H1 (cell line): ENCODE measurements around the gene CAB39L. TPM values are rescaled to one million over a fixed set of nuclear protein-coding genes. Genes with fewer than 3 reads are reported as not detected.
A peak's percentile ranks its signal among the peaks of the same experiment; 100 is the strongest.

Experiments used
- CTCF ChIA-PET: fragments of 300-600 bp; sonication (Branson Sonifier 250); formaldehyde crosslinking; loops from one replicate; lab custom pipeline; 2021; ENCODE audit not compliant: partially characterized antibody; lab: Charles Lee
- POLR2A ChIA-PET: fragments of 300-600 bp; sonication (Branson Sonifier 250); formaldehyde crosslinking; loops from one replicate; lab custom pipeline; 2021; ENCODE audit warnings: inconsistent platforms; ENCODE audit not compliant: partially characterized antibody; lab: Charles Lee
- DNase-seq, 2 experiments: peaks; one replicate each; pipeline versions ENCODE4 v3.0.0 to v3.0.0-alpha.2; 2010 to 2022; ENCODE audit warnings: low spot score in 2 of 2, low read depth in 1 of 2, mixed read lengths in 1 of 2
- FAIRE-seq: peaks from 2 replicates; lab custom pipeline; 2011; peaks lifted over from hg19 to GRCh38; lab: Jason Lieb, UNC
- H2AFZ ChIP-seq: 2 replicates; pipeline ENCODE4 v1.8.1; 2012; ENCODE audit warnings: low read length, inconsistent platforms
- H2AK5ac ChIP-seq: 2 replicates; pipeline ENCODE4 v1.6.1; 2013; ENCODE audit warnings: low read depth, low read length
- H2BK120ac ChIP-seq: replicated peaks from 2 replicates; pipeline ENCODE3; 2013; ENCODE audit warnings: low read depth, low read length, inconsistent platforms
- H2BK12ac ChIP-seq: 2 replicates; pipeline ENCODE4 v1.6.1; 2013; ENCODE audit warnings: low read depth, low read length
- H2BK15ac ChIP-seq: 2 replicates; pipeline ENCODE4 v1.6.1; 2013; ENCODE audit warnings: low read length
- H2BK20ac ChIP-seq: 2 replicates; pipeline ENCODE4 v1.6.1; 2013; ENCODE audit warnings: low read length
- H2BK5ac ChIP-seq: 2 replicates; pipeline ENCODE4 v1.6.1; 2013; ENCODE audit warnings: low read depth, low read length
- H3K14ac ChIP-seq: 2 replicates; pipeline ENCODE4 v1.6.1; 2013; ENCODE audit warnings: inconsistent platforms; ENCODE audit not compliant: insufficient read length
- H3K18ac ChIP-seq: 2 replicates; pipeline ENCODE4 v1.6.1; 2013; ENCODE audit warnings: low read length; ENCODE audit errors: extremely low read depth
- H3K23ac ChIP-seq: 2 replicates; pipeline ENCODE4 v1.6.1; 2013; ENCODE audit warnings: inconsistent platforms; ENCODE audit not compliant: insufficient read length
- H3K23me2 ChIP-seq: 2 replicates; pipeline ENCODE4 v1.6.1; 2013; ENCODE audit warnings: low read depth, low read length
- H3K27ac ChIP-seq: 2 replicates; pipeline ENCODE4 v1.6.1; 2011; ENCODE audit warnings: low read depth, low read length, inconsistent platforms
- H3K27me3 ChIP-seq, 4 experiments: replicated peaks in 1 of 4; 1 replicate in 1 of 4; 2 replicates in 3 of 4; pipeline versions ENCODE4 v1.6.1 to v1.8.1; 2011 to 2013; ENCODE audit warnings: low read length in 3 of 4, mild to moderate bottlenecking in 3 of 4, inconsistent platforms in 2 of 4, mixed read lengths in 2 of 4, moderate library complexity in 1 of 4; ENCODE audit not compliant: control insufficient read depth in 3 of 4, insufficient read depth in 3 of 4; ENCODE audit errors: extremely low read depth in 1 of 4
- H3K36me3 ChIP-seq, 4 experiments: 2 replicates each; pipeline versions ENCODE4 v1.6.1 to v1.8.1; 2011 to 2013; ENCODE audit warnings: mild to moderate bottlenecking in 4 of 4, low read length in 3 of 4, moderate library complexity in 2 of 4, control low read depth in 1 of 4, inconsistent platforms in 1 of 4; ENCODE audit not compliant: insufficient read depth in 4 of 4, control insufficient read depth in 2 of 4
- H3K4ac ChIP-seq: replicated peaks from 2 replicates; pipeline ENCODE3; 2013; ENCODE audit warnings: low read length, low read depth, mixed read lengths, inconsistent platforms; ENCODE audit not compliant: insufficient read length
- H3K4me1 ChIP-seq, 4 experiments: replicated peaks in 1 of 4; 1 replicate in 1 of 4; 2 replicates in 3 of 4; pipeline versions ENCODE4 v1.6.1 to v1.8.1; 2011 to 2013; ENCODE audit warnings: low read length in 3 of 4, inconsistent platforms in 2 of 4, mixed read lengths in 1 of 4; ENCODE audit not compliant: insufficient read depth in 4 of 4, control insufficient read depth in 3 of 4
- H3K4me2 ChIP-seq, 2 experiments: 2 replicates each; pipeline versions ENCODE4 v1.6.1 to v1.8.1; 2011 to 2013; ENCODE audit warnings: low read depth in 2 of 2, low read length in 2 of 2, control low read depth in 1 of 2, inconsistent platforms in 1 of 2, mild to moderate bottlenecking in 1 of 2; ENCODE audit not compliant: insufficient read depth in 1 of 2
- H3K4me3 ChIP-seq, 4 experiments: fragments of 200-600, 300-600 bp in 1 of 4; sonication (generic), shearing (Covaris generic), sonication (Bioruptor Twin) in 1 of 4; 2 replicates each; pipeline versions ENCODE4 v1.5.1 to v1.8.1; 2011 to 2016; ENCODE audit warnings: low read length in 4 of 4, low read depth in 3 of 4, control low read depth in 2 of 4, inconsistent platforms in 2 of 4, mild to moderate bottlenecking in 2 of 4, mixed read lengths in 1 of 4, moderate library complexity in 1 of 4; ENCODE audit not compliant: insufficient read depth in 2 of 4; ENCODE audit errors: extremely low read depth in 1 of 4
- H3K56ac ChIP-seq: replicated peaks from 2 replicates; pipeline ENCODE3; 2013; ENCODE audit warnings: low read depth, mild to moderate bottlenecking, mixed read lengths, low read length, inconsistent platforms; ENCODE audit not compliant: insufficient read length
- H3K79me1 ChIP-seq: 2 replicates; pipeline ENCODE4 v1.6.1; 2013; ENCODE audit warnings: low read depth, low read length, control low read depth
- H3K79me2 ChIP-seq, 2 experiments: 2 replicates each; pipeline versions ENCODE4 v1.6.1 to v1.8.1; 2012 to 2013; ENCODE audit warnings: low read length in 2 of 2, mild to moderate bottlenecking in 2 of 2, inconsistent platforms in 1 of 2; ENCODE audit not compliant: insufficient read depth in 2 of 2, control insufficient read depth in 1 of 2
- H3K9ac ChIP-seq, 4 experiments: replicated peaks in 1 of 4; 1 replicate in 1 of 4; 2 replicates in 3 of 4; pipeline versions ENCODE4 v1.6.1 to v1.8.1; 2011 to 2013; ENCODE audit warnings: low read depth in 3 of 4, low read length in 3 of 4, control low read depth in 2 of 4, mild to moderate bottlenecking in 2 of 4, moderate library complexity in 2 of 4, inconsistent platforms in 1 of 4; ENCODE audit errors: extremely low read depth in 1 of 4
- H3K9me3 ChIP-seq, 2 experiments: 2 replicates each; pipeline versions ENCODE4 v1.6.1 to v1.8.1; 2012 to 2013; ENCODE audit warnings: mild to moderate bottlenecking in 2 of 2, moderate library complexity in 2 of 2, control low read depth in 1 of 2, inconsistent platforms in 1 of 2, low read depth in 1 of 2, low read length in 1 of 2, mixed read lengths in 1 of 2; ENCODE audit not compliant: insufficient read depth in 2 of 2
- H4K20me1 ChIP-seq, 2 experiments: replicated peaks in 1 of 2; 2 replicates each; pipeline versions ENCODE3 to v1.8.1; 2011 to 2013; ENCODE audit warnings: inconsistent platforms in 2 of 2, low read length in 2 of 2, mild to moderate bottlenecking in 1 of 2; ENCODE audit not compliant: insufficient read depth in 2 of 2, control insufficient read depth in 1 of 2
- H4K5ac ChIP-seq: 2 replicates; pipeline ENCODE4 v1.6.1; 2013; ENCODE audit warnings: low read length, low read depth, mixed read lengths, inconsistent platforms; ENCODE audit not compliant: insufficient read length
- H4K8ac ChIP-seq: 2 replicates; pipeline ENCODE4 v1.8.0; 2013; ENCODE audit warnings: mild to moderate bottlenecking, moderate library complexity, low read length, inconsistent platforms; ENCODE audit not compliant: insufficient read depth; ENCODE audit errors: extremely low read depth
- H4K91ac ChIP-seq: replicated peaks from 2 replicates; pipeline ENCODE3; 2013; ENCODE audit warnings: low read length, mixed read lengths, inconsistent platforms; ENCODE audit not compliant: insufficient read length
- BACH1 ChIP-seq: IDR thresholded peaks from 2 replicates; pipeline ENCODE4 v1.6.1; 2012; ENCODE audit warnings: low read length, improper control_type of control experiment
- BCL11A ChIP-seq, 2 experiments: IDR thresholded peaks; one replicate each; pipeline ENCODE4 v1.6.1; 2011; ENCODE audit warnings: low read depth in 2 of 2, low read length in 2 of 2, mild to moderate bottlenecking in 2 of 2
- CEBPB ChIP-seq: IDR thresholded peaks from 2 replicates; pipeline ENCODE4 v1.6.1; 2012; ENCODE audit warnings: low read depth, low read length
- CHD1 ChIP-seq: IDR thresholded peaks from 2 replicates; pipeline ENCODE4 v1.6.1; 2012; ENCODE audit warnings: low read depth, low read length, improper control_type of control experiment
- EP300 ChIP-seq, 2 experiments: IDR thresholded peaks; 1 replicate in 1 of 2; 2 replicates in 1 of 2; pipeline ENCODE4 v1.6.1; 2011 to 2012; ENCODE audit warnings: low read depth in 2 of 2, low read length in 2 of 2, mild to moderate bottlenecking in 2 of 2, borderline replicate concordance in 1 of 2, inconsistent platforms in 1 of 2, moderate library complexity in 1 of 2
- PHF8 ChIP-seq: fragments of 200-600 bp; sonication (generic); conservative IDR thresholded peaks from 2 replicates; pipeline ENCODE4 v1.7.1; 2012; ENCODE audit warnings: low read depth, mild to moderate bottlenecking, inconsistent platforms, low read length, moderate library complexity
- POLR2A ChIP-seq, 2 experiments: IDR thresholded peaks; 1 replicate in 1 of 2; 2 replicates in 1 of 2; pipeline ENCODE4 v1.6.1; 2011; ENCODE audit warnings: low read depth in 2 of 2, low read length in 2 of 2, mild to moderate bottlenecking in 2 of 2; ENCODE audit errors: control extremely low read depth in 1 of 2
- POLR2AphosphoS5 ChIP-seq: IDR thresholded peaks from 2 replicates; pipeline ENCODE4 v1.6.1; 2011; ENCODE audit warnings: low read depth, low read length
- POU5F1 ChIP-seq: IDR thresholded peaks from 2 replicates; pipeline ENCODE4 v1.6.1; 2011; ENCODE audit warnings: low read depth, mild to moderate bottlenecking, low read length, moderate library complexity
- RAD21 ChIP-seq, 2 experiments: IDR thresholded peaks in 1 of 2; conservative IDR thresholded peaks in 1 of 2; 2 replicates each; pipeline ENCODE4 v1.6.1; 2011; ENCODE audit warnings: low read depth in 2 of 2, low read length in 2 of 2, improper control_type of control experiment in 1 of 2, inconsistent platforms in 1 of 2, mild to moderate bottlenecking in 1 of 2, moderate library complexity in 1 of 2
- RNF2 ChIP-seq: fragments of 200-900, 300-1000 bp; sonication (generic); IDR thresholded peaks from 2 replicates; pipeline ENCODE4 v1.7.1; 2016; ENCODE audit warnings: borderline replicate concordance, low read depth, mild to moderate bottlenecking, antibody characterized with exemption, low read length; ENCODE audit not compliant: poor library complexity, severe bottlenecking; ENCODE audit errors: missing control alignments
- SIN3A ChIP-seq, 2 experiments: IDR thresholded peaks in 1 of 2; conservative IDR thresholded peaks in 1 of 2; 2 replicates each; pipeline ENCODE4 v1.6.1; 2011 to 2012; ENCODE audit warnings: low read length in 2 of 2, improper control_type of control experiment in 1 of 2, low read depth in 1 of 2, mild to moderate bottlenecking in 1 of 2
- SIRT6 ChIP-seq: IDR thresholded peaks from one replicate; pipeline ENCODE4 v1.7.1; 2012; ENCODE audit warnings: low read length, inconsistent platforms
- TAF1 ChIP-seq: IDR thresholded peaks from 2 replicates; pipeline ENCODE4 v1.6.1; 2011; ENCODE audit warnings: mild to moderate bottlenecking, low read depth, low read length
- WGBS, 2 experiments: shearing (Covaris generic) in 1 of 2; methylation state at CpG; one replicate each; pipeline versions ENCODE4 v1.1.6 to v1.1.7; 2013 to 2015; ENCODE audit warnings: low lambda C conversion rate in 2 of 2, mixed read lengths in 2 of 2, inconsistent platforms in 1 of 2, low coverage in 1 of 2, missing lambda C conversion rate in 1 of 2; ENCODE audit not compliant: insufficient replicate concordance in 2 of 2, insufficient coverage in 1 of 2, insufficient read length in 1 of 2; ENCODE audit errors: extremely low coverage in 1 of 2, missing lambda C conversion rate in 1 of 2; 5-methylcytosine and 5-hydroxymethylcytosine counted together
- polyA plus RNA-seq, 7 experiments: library from polyadenylated mRNA; depleted of rRNA in 3 of 7; stranded (reverse) in 5 of 7; unstranded in 2 of 7; fragments of >200 nt in 5 of 7; fragments of 200-250 nt in 2 of 7; gene quantifications; 1 replicate in 5 of 7; 2 replicates in 1 of 7; 4 replicates in 1 of 7; pipeline versions ENCODE4 v1.2.1 to v1.2.3, GENCODE V29; 2011 to 2013; ENCODE audit warnings: missing spikeins in 2 of 7, mixed read lengths in 2 of 7
- total RNA-seq: library from RNA; stranded (reverse); fragmentation: NEBNext Ultra II Directional; extraction: Animal tissue kit (Norgen Biotek cat#: 25700); gene quantifications from 2 replicates; pipeline ENCODE4 v1.2.1, GENCODE V29; 2021

CAB39L gene
- total and polyA plus RNA-seq, 2 of the 8 experiments (the other 6 are each of a cell fraction or from before 2014, with no cell fraction given), result 2.5 to 4.8 TPM

DNA sequence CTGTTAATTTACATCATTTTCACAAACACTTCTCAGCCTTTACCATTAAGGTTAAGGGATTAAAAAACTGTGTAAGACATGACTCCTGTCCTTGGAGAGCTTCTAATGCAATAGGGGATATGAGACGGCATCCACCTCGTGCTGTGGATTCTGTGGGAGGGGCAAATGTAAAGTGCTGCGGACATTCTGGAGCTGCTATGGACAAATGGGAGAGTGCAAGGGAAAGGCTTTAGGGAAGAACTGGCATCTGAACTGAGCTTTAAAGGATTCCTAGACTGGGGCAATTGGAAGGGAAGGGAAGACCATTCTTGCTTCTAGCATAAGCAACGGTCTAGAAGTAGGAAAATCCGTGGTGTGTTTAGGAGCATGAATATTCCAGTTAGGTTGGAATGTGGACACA is 164.8 kb downstream of the CAB39L start:
- Histone ChIP-seq H3K27me3 (no peaks in the 10 kb centered on the region), H3K4me2 (no peak overlapping the region), H3K36me3 (no peaks in the 10 kb centered on the region), H3K79me2 (no peaks in the 10 kb centered on the region), H3K79me1 (no peaks in the 10 kb centered on the region), H3K9me3 (no peaks in the 10 kb centered on the region), H2AK5ac (no peak overlapping the region), H3K9ac (no peak overlapping the region), H3K56ac (no peak overlapping the region), H3K4me1 (peaks cover 2 to 8% (median 4%) of the 10 kb centered on the region in 4 experiments; a peak in 2 of 7 replicates), H4K8ac (no peak overlapping the region), H2BK120ac (no peak overlapping the region), H3K18ac (no peak overlapping the region), H4K5ac (no peak overlapping the region), H2AFZ (peak overlapping the region; percentile 48; the same call in 1 of the 2 replicates), H2BK12ac (no peak overlapping the region), H2BK5ac (no peak overlapping the region), H2BK15ac (no peak overlapping the region), H3K23ac (no peak overlapping the region), H4K20me1 (no peaks in the 10 kb centered on the region), H3K4me3 (no peak overlapping the region), H3K14ac (no peak overlapping the region), H2BK20ac (peak overlapping the region; percentile 57; the same call in 1 of the 2 replicates), H3K27ac (no peak overlapping the region), H3K4ac (no peak overlapping the region), H4K91ac (no peak overlapping the region), H3K23me2 (no peaks in the 10 kb centered on the region; the same call in 1 of the 2 replicates)
- POLR2A ChIA-PET, result interaction anchor here (0.6 kb wide), 1 partner anchor 15 kb away, joined by 3 read pairs; no protein-coding TSS in a partner anchor
- CTCF ChIA-PET, result interaction anchor here (1.6 to 4.3 kb wide), 8 partner anchors 11 to 63 kb away, joined by 5 to 47 read pairs (median 18); partner anchors contain the start of gene CDADC1
- DNase-seq (no peak), FAIRE-seq (peak; percentile 13)
- WGBS, 2 experiments, result 68% methylated on average over 5 of the region's 5 CpGs; no CpG with 5 or more reads in 1 of the 2 experiments
- TF ChIP-seq SIRT6 (no peak), BACH1 (no peak), RAD21 (IDR thresholded peaks at IDR 0.05 in 1 of 2, conservative IDR thresholded peaks at IDR 0.05 in 1 of 2; ENCODE audit: low read depth in 2 of 2, low read length in 2 of 2) (no peak), EP300 (IDR thresholded peaks at IDR 0.05; ENCODE audit: borderline replicate concordance in 1 of 2, low read depth in 2 of 2, low read length in 2 of 2) (no peak), CHD1 (no peak), SIN3A (conservative IDR thresholded peaks at IDR 0.05 in 1 of 2, IDR thresholded peaks at IDR 0.05 in 1 of 2; ENCODE audit: low read depth in 1 of 2, low read length in 2 of 2) (no peak), BCL11A (IDR thresholded peaks at IDR 0.05; ENCODE audit: low read depth in 2 of 2, low read length in 2 of 2) (no peak), POLR2A (IDR thresholded peaks at IDR 0.05; ENCODE audit: control extremely low read depth in 1 of 2, low read depth in 2 of 2, low read length in 2 of 2) (no peak), TAF1 (no peak), POU5F1 (no peak), PHF8 (no peak), CEBPB (no peak), RNF2 (no peak), POLR2AphosphoS5 (no peak)
